NCI-H460 (cell line): Measurements from ENCODE around the gene OPN5. TPM values are rescaled to one million over a fixed set of nuclear protein-coding genes. Genes with fewer than 3 reads are reported as not detected.
"Not testable (repeated sequence)": the region's sequence is repeated elsewhere in the genome, so short reads cannot be mapped to it uniquely, and the experiment has no call there.

Experiments used
- DNase-seq: peaks from one replicate; pipeline ENCODE4 v3.0.0-alpha.2; 2016; ENCODE audit warnings: low read depth; ENCODE audit errors: extremely low read depth
- polyA plus RNA-seq: library from polyadenylated mRNA; depleted of rRNA; stranded (reverse); fragments of >200 nt; gene quantifications from 2 replicates; pipeline ENCODE4 v1.2.3, GENCODE V29; 2014; cell fraction: nucleus; rRNA removed
- total RNA-seq: library from RNA; depleted of rRNA; stranded (reverse); fragments of >200 nt; shearing (Covaris generic); gene quantifications from 2 replicates; pipeline ENCODE4 v1.2.3, GENCODE V29; 2014; rRNA removed

OPN5 gene, protein sequence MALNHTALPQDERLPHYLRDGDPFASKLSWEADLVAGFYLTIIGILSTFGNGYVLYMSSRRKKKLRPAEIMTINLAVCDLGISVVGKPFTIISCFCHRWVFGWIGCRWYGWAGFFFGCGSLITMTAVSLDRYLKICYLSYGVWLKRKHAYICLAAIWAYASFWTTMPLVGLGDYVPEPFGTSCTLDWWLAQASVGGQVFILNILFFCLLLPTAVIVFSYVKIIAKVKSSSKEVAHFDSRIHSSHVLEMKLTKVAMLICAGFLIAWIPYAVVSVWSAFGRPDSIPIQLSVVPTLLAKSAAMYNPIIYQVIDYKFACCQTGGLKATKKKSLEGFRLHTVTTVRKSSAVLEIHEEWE
- total RNA-seq = not detected in 2 replicates
- polyA plus RNA-seq = not detected in 2 replicates

DNA sequence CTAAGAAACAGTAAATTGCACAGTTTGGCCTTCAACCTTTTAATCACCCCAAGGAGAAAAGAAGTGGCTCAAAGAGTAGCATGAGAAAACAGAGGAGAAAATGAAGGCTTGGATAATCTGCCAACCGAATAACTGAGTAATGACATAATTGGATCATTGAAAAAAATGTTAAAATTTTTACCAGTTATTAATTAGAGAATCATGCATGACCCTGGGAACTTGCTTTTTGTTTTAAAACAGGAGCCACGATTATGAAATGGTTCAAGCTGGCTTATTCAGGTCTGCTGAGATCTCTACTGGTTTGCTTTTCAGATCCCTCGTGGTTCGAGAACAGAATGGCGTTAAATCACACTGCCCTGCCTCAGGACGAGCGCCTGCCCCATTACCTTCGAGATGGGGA is at the start of gene OPN5:
TSS of gene OPN5 (plus strand) at position 301 of the 400 bp plus-strand sequence. CDS start at position 336, 35 bp downstream.
- DNase-seq = no peak

DNA sequence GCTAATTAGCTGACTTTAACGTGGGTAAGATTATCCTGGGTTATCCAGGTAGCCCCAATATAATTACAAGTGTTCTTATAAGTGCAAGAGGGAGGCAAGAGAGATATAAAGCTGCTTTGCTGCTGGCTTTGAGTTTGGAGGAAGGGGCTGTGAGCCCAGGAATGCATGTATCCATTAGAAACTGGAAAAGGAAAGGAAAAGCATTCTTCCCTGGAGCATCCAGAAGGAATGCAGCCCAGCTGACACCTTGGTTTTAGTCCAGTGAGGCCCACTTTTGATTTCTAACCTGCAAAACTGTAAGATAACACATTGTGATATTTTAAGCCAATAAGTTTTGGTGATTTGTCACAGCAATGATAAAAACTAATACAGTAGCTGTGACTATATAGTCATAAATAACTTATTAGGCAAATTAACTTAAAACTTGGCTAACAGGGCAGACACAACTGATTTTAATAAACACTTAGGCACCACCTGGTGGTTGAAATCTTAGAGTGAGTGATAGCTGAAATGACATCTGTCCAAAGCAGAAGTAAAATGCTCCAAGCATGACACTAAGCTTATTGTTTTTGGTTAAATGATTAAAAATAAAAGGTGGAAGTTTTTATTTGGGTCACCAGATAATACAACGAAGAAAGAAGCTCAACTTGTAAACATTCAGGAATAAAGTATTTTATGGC is 47.8 kb upstream of the OPN5 start:
- DNase-seq = peak; percentile 27

DNA sequence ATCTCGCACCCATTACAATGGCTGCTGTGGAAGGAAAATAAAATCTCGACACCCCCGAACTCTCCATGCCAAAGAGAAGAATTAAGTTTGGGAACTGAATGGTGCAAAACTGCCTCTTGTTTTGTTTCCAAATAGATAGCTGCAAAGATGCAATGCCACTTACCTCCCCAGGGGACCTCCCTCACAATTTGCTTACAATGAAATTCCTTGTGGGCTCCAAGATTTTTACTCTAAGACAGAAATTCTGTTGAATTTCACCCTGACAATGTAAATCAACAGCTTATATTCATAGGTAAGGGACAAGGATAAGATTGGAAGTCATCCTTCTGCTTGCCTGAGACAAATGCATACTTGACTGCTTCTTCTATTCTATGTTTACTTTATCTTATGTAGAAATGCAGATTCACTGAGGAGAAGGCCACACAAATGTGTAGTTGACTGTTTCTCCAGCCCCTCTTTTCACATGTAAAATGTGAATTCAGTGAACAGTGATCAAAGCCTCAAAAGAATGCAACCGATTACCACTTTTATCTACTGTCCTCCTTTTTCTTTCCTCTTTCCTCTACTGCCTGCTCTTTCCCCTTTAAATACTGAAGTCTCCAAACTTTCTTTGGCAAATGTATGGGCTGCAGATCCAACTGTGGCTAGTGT is 46.9 kb upstream of the OPN5 start:
- DNase-seq = no peak

DNA sequence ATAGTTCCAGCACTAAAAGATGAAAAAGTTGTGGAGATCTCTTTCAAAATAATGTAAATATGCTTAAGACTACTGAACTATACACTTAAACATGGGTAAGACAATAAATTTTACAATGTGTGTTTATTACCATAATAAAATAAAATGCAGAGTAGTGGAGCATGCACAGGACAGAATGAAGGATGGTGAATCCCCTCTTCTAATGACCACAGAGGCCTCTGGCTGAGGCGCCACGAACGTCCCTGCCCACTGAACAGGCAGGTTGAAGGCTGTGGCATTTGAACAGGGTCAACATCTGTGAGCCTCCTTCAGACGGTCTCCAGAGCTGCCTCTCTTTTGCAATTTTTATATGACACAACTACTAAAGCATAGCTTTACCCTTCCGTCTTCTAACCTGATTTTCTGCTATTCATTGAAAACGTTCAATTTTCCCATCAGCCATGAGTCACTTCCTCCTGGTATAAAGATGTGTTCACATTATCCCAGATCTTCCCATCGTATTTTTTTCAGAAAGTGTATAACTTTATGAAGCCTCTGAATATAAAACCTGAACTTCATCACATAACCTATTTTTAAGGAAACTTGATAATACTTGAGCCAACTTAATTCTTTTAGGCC is 45.6 kb upstream of the OPN5 start:
- DNase-seq = no peak

DNA sequence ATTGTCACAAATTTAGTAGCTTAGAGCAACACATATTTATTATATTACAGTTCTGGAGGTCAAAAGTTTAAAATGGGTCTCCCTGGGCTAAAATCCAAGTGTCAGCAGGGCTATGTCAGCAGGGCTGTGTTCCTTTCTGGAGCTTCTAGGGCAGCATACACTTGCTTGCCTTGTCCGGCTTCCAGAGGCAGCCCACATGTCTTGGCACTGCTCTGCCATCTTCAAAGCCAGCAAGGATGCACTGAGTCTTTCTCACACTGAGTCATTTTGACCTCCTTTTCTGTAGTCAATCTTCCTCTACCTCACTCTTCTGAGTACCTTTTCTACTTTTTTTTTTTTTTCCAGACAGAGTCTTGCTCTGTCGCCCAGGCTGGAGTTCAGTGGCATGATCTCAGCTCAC is 44.4 kb upstream of the OPN5 start:
- DNase-seq = no peak

DNA sequence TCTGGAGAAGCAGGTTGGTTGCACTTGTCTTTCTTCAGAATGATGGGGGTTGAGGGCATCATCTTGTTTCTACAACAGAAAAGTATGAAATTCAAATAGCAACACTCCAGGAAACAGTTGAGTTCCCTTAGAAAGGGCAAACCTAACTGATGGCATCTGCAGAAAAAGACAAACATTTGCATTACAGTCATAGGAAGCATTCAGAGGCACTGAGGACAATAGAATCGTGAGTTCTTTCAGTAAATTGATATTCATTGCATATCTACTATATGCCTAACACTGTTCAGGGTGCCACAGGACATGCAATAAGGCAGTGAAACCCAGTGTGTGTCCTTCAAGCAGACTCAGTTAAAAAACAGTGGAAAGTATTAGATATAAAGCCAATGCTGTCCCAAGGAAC is 41.1 kb upstream of the OPN5 start:
- no peak for DNase-seq

DNA sequence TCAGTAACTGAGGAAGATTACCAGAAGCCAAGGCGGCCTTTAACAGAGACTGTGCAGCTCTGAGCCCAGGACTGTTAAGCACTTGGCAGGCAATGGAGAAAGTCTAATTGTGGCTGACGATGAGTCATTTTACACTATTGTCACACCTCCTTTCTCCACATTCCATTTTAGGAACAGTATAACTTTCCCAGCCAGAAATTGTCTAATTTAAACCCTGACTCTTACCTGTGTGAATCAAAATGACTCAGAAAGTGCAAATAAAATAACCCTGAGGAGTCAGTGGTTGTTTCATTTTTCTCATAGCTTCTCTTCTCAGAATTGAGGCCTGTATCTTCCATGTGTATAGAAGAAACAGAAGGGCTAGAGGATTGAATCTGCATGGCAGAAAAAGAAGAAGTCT is 40.0 kb upstream of the OPN5 start:
- DNase-seq = no peak

DNA sequence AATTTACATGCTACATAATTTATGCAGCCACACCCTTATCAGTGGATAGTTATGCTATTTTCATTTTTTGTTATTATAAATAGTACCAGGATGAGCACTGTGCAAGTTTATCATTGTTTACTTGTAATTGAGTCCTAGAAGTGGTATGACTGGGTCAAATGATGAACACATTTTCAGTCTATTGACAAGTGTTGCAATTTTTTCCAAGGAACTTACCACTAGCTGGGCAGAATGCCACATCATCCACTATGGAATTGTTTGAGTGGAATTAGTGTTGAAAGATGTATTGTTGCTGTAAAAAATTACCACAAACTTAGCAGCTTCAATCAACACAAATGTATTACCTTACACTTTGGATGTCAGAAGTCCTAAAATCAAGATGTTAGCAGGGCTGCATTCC is 38.1 kb upstream of the OPN5 start:
- DNase-seq = no peak

DNA sequence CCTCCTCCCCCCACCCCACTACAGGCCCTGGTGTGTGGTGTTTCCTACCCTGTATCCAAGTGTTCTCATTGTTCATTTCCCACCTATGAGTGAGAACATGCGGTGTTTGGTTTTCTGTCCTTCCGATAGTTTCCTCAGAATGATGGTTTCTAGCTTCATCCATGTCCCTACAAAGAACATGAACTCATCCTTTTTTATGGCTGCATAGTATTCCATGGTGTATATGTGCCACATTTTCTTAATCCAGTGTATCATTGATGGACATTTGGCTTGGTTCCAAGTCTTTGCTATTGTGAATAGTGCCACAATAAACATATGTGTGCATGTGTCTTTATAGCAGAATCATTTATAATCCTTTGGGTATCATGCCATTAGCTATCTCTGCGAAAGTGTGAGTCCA is 36.6 kb upstream of the OPN5 start:
- not testable (repeated sequence) for DNase-seq

DNA sequence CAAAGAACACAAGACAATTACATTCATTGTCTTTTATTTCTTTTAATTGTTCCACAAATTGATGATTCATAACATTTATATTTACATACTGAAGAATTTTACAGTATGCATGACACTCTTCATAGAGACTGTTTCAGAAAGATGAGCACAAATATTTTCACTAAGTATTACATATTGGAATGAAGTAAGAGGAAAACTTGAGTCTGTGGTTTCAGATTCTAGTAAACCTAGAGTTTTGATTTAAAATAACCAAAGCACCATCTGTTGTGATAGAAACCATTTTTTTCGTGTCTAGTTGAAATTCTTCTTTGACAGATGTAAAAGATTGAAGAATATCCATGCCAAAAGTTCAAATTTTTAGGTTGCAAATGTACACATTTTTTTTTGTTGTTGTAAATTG is 32.1 kb upstream of the OPN5 start:
- no peak for DNase-seq

DNA sequence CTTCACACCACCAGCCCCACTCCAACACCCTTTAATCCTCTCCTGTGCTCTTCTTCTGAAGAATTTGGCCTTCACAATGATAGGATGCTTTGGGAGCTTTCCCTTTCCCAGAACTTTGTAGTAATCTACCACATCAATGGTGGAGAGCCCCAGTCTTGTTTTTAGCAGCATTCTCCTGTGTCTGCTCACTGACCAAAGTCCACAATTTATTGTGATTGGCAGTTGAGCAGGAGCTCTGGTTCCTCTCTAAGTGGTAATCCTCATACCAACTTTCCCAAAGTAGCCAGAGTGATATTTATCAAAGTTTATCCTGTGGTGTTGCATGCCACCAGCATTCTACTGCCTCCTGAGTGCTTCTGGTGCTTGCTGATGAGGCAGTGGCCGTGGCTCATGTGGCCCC is 29.0 kb upstream of the OPN5 start:
- DNase-seq = no peak

DNA sequence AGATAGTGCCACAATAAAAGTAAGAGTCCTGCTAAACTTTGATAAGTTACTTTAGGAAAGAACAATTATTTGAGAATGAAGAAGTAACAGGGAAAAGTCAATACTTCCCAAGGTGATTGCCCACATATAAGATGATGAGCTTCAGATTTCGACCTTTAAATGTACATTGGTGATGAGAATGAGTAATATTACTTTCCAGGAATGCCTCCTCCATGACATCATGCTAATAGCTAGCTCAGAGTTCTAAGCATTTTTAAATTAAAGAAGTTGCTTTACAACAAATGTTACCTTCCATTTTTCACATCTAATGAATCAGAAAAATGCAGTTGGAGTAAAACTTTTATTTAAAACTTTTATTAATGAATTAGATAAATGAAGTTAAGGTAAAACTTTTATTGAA is 22.5 kb upstream of the OPN5 start:
- DNase-seq = no peak

DNA sequence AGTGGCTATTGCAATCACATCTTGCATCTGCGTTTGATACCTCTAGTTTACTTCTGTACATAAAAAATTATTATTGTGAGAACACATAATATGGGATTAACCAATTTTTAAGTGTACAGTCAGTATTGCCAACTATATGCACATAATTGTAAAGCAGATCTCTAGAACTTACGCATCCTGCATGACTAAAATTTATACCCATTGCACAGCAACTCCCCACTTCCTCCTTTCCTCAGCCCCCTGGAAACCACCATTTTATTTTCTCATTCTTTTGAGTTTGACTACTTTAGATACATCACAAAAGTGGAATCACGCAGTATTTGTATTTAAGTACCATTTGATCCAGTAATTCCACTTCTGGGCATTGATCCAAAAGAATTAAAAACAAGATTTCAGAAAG is 19.3 kb upstream of the OPN5 start:
- DNase-seq = no peak

DNA sequence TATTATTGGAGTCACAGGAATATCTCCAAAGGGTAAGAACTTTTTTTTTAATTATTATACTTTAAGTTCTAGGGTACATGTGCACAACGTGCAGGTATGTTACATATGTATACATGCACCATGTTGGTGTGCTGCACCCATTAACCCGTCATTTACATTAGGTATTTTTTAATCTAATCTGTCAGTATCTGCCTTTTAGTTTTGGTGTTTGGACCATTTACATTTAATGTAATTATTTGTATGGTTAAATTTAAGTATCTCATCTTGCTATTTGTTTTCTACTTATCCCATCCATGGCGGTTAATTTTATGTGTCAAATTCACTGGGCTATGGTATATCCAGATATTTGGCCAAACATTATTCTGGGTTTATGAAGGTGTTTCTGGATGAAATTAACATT is 15.4 kb upstream of the OPN5 start:
- no peak for DNase-seq

DNA sequence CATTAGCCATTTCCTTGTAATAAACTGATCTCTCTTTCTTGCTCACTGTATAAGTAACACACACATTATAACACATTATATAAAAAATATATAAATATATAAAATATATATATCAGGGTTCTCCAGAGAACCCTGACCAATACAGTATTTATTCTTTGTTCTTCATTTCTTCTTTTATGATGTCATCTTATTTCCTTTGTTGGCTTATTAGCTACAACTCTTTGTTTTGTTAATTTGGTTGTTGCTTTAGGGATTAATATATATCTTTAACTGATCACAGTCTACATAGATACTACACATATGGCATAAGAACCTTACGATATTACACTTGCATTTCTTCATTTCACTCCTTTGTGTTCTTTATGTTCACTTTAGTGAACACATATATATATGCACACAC is 14.7 kb upstream of the OPN5 start:
- DNase-seq = no peak

DNA sequence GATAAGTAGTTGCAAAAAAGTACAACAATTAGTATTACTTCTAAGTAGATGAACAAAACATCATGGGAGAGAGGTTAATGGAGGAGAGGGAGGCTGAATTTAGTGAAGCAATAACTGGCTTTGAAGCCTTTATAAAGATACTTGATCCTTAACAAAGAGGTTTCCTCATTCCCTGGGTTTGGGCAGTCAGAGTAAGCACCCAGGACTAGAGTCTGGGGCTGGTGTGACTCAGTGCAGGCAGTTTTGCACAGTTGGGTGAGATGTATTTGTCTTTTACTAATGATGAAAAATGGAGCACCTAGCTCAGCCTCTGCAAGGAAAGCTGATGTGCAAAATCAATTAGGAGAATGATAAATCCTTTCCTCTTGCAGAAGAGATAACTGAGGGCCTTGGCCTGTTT is 11.8 kb upstream of the OPN5 start:
- no peak for DNase-seq

DNA sequence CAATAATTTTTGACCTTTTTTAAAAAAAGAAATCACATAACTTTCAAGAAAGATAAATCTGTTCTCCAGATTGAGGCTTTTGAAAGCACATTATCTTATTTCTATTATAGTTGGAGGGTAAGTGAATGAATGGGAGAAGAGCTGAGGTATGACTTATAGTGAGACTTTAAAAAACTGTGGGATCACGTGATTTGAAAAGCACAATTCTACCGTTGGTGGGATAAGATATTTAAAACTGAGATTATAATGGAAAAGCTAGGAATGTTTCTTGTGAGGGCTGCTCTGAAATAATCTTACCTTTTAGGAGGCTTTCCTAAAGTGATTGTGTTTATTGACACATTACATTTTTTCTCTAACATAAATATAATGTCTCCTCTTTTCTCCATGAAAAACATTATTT is 9.5 kb upstream of the OPN5 start:
- no peak for DNase-seq

DNA sequence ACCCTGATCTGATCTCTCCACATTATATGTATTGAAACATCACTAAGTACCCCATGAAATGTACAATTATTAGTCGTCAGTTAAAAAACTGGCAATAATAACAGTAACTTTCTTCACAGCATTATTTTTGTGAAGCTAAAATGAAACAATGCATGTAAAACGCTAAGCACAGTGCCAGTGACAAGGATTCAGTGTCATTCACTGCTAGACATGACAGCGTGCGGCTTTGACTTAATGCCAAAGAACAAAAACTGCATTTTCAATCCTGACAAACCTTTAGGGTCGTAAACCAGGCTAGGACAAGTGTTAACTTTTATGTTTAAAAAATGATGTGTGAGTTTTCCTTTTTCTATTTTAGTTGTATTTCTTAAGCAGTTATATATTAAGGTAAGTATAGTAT is 8.8 kb upstream of the OPN5 start:
- DNase-seq = no peak

DNA sequence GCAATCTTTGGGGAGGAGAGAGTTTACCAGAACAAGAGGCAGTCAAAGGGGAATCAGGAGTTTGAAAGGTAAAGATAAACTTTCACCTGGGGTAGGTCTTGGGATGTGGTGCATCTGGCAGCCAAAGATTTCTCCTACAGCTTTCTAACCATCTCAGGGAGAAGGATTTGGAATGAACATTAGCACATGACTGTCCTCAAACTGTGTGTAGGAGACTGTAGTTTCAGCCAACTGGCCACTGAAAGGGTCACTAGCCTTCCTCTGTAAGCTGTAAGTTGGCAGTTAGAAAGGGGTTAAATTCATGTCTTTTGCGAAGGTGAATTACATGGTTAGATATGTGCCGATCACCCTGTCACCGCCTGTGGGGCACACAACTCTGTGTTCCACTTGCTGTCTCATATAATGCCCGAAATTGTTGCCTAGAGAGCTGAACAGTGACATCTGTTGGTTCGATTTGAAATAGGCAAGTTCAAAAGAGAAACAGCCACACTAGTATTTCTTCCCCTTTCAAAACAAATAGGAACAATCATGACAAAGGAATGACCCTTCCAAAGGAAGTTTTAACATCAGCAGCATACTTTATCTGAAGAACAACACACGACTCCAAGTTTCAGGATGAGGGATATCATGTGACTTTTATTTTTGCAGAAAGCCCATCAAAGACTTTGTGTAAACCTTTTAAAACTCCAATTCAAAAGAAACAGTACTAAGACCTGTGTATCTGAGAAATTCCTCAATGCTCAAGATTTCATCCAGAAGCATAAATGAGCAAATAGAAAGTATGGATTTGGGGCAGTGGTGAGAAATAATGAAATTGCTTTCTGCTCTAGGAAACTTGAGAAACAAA is 1.1 kb upstream of the OPN5 start:
- peak; percentile 44 for DNase-seq

DNA sequence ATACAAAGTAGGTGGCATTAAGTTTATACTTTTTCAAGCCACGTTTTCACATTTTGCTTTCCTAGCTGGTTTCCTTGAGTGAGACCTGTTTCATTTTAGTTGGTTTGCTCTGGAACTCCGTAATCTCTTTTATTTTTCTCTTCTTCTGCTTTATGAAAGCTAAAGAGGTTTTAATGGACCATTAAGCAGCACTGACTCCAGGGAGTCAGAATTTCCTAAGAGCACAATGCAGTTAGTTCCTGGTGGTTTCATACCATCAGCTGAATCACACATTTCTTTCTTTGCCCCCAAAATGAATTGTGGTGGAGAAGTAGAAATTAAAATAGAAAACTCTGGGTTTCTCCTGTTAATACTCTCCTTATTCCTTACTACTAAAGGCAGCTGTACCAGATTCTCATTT is 3.4 kb downstream of the OPN5 start:
- DNase-seq = no peak
